ENCODE data around the gene SUSD5.
A peak's percentile ranks its signal among the peaks of the same experiment; 100 is the strongest.
"Not testable (repeated sequence)": the region's sequence is repeated elsewhere in the genome, so short reads cannot be mapped to it uniquely, and the experiment has no call there.

Gene SUSD5

DNA sequence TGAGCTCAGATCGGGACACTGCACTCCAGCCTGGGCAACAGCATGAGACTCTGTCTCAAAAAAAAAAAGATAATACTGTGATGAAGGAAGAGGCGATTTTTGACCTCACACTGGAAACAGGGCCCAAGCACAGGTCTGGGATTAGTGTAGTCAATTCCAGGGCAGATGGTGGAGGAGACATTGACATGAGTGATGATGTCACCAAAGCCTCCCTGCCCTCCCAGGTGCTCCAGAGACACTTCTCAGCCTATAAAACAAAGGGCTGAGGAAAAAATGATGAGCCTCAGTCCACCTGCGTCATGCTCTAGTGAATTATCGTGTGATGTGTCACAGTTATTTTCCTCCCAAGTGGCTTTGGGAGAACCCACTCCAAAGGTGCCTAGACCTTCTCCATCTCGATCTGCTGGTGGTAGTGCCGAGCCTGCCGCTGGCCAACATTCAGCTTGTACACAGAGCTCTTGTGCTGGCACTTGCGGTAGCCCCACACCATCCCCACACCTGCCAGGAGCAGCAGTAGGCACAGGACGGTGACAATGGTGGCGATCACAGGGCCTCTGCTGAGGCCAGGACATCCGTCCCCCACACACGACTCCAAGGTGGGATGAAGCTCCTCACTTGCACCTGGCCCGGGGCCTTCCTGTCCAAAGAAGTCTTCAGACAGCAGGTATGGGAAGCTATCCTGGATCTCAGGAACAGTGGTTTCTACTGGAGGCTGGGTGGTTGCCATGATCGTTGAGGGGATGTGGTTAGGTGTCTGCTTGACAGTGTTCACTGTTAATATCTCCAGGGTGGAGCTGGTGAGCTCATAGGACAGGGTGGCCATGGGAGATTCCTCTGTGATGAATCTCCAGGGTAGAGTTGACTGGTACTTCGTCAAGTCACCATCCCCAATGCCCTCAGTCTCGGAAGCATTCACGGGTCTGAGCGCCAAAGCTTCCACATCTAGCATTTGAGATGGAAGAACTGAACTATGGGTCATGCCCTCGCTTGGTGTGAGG is 65.9 kb downstream of the SUSD5 start:
- no peak overlapping the region for H3K27ac Mint-ChIP-seq
- H3K36me3 Mint-ChIP-seq (ENCODE audit: low read depth) = no peaks in the 10 kb centered on the region
- DNase-seq (no peak), ATAC-seq (no peak)
- no peak overlapping the region for H3K4me3 Mint-ChIP-seq
- H3K4me1 Mint-ChIP-seq = no peaks in the 10 kb centered on the region
- peaks cover 7% of the 10 kb centered on the region for H3K27me3 Mint-ChIP-seq
- H3K9me3 Mint-ChIP-seq = no peaks in the 10 kb centered on the region

DNA sequence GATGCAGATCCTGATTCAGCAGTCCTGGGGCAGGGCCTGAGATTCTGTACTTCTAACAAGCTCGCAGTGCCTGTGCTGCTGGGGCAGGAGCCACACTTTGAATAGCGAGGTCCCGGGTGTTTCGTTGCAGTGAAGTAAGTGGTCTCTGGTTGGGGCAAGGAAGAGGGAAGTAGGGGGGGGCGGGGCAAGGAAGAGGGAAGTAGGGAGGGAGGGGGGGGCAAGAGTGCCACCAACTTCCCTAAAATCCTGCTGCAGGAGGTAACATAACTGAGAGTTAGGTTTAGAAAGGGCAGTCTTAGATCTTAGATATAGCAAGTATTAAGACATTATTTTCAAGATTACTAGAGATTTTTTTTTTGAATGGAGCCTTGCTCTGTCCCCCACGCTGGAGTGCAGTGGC is 69.3 kb downstream of the SUSD5 start:
- H3K4me1 Mint-ChIP-seq = no peaks in the 10 kb centered on the region
- H3K9me3 Mint-ChIP-seq = no peaks in the 10 kb centered on the region
- H3K36me3 Mint-ChIP-seq (ENCODE audit: low read depth) = no peaks in the 10 kb centered on the region
- no peak overlapping the region for H3K4me3 Mint-ChIP-seq
- no peak overlapping the region for H3K27ac Mint-ChIP-seq
- ATAC-seq (no peak), DNase-seq (no peak)
- H3K27me3 Mint-ChIP-seq = peaks cover 7% of the 10 kb centered on the region

DNA sequence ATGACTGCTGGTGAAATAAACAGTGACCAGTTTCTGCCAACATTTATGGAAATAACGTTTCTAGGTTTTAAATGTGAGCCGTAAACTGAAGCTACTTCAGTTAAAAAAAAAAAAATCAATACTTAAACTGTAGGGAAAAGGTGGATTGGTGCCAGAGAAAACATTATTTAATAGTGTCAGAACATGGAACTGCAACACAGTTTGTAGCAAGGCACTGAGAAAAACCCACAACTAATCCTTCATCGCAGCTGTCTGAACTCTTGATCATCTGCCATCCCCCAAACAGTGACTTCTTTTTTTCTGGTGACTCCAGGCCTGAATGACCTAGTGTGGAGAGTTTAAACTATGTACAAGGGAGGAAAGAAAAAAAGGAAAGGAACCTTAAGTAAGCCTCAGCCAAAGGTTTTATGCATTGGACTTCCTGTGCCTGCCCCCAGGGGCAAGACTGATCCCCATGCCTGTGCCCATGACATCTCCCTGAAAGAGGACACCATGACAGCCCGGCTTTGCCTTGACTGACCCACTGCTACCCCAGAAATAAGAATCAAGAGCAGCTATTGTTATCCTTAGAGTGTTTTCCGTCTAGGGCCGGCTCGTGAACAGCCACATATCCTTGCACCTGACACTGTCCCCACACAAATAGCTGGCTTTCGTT is 71.7 kb downstream of the SUSD5 start:
- no peaks in the 10 kb centered on the region for H3K4me1 Mint-ChIP-seq
- no peak overlapping the region for H3K4me3 Mint-ChIP-seq
- H3K36me3 Mint-ChIP-seq (ENCODE audit: low read depth) = peaks cover 5% of the 10 kb centered on the region
- ATAC-seq = no peak
- H3K27me3 Mint-ChIP-seq = peaks cover 4% of the 10 kb centered on the region
- H3K27ac Mint-ChIP-seq = no peak overlapping the region
- H3K9me3 Mint-ChIP-seq = no peaks in the 10 kb centered on the region
- no peak for DNase-seq

DNA sequence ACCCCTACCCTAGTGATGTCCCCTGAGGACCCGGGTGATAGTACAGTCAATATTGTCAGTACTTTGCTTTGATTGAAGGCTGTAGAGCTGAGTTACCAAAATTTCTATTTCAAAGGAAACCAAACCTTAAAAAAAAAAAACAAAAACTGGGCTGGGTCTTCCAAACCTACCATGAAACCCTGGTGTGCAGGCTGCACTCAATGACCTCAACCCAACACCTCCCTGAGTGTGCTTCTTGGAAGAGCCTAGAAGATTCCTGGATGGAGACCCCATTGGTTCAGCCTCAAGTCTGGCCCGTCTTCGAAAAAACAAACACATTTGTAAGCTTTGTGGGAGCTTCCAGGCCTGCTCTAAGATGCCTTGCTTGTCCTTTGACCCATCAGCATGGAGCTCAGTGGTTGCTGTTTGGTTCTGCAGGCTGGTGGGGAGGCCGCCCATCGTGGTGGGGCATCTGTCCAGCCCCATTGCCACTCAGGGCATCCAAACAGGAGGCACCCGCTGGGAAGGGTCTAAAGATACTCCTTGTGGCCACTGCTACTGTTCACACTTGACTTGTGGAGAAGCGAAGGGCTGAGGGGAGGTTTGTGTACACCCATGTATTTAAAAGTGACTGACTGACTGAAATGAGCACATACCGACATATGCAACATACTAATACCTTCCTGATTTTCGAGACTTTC is 72.6 kb downstream of the SUSD5 start:
- Mint-ChIP-seq H3K4me3 (no peak overlapping the region), H3K4me1 (no peaks in the 10 kb centered on the region), H3K36me3 (ENCODE audit: low read depth) (peaks cover 5% of the 10 kb centered on the region), H3K9me3 (no peaks in the 10 kb centered on the region), H3K27me3 (no peaks in the 10 kb centered on the region), H3K27ac (no peak overlapping the region)
- ATAC-seq = no peak
- no peak for DNase-seq

DNA sequence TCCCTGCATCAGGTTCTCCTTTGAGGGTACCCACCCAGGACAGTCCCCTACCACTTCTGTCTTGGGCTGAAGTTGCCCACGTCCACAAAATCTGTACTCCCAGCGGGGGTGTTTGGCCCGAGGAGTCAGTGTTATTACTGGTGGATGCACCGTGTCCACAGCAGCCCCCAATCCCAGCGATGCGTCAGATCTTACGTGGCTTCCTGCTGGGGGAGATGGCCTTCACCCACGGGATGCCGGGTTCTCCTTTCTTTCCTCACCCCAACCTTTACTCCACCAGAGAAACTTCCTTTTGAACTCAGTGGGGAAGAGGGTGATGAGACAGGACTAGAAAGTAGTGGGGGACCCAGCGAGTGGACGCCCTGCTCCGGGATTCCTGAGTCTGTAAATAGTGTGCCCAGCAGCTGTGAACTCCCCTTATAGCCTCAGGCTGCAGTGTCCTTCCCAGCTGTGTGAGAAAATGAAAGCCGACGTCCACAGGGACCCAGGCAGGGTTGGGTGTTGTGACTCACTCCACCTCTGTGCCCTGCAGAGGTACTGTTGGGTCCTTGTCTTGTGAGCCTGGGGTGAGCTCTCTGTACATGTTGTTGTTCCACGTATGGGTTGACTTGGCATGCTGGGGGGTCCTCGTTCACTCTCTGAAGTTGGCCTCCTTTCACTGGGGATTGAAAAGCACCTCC is 73.2 kb downstream of the SUSD5 start:
- Mint-ChIP-seq H3K36me3 (ENCODE audit: low read depth) (peaks cover 5% of the 10 kb centered on the region), H3K4me1 (no peaks in the 10 kb centered on the region), H3K9me3 (no peaks in the 10 kb centered on the region), H3K27me3 (no peaks in the 10 kb centered on the region), H3K27ac (no peak overlapping the region), H3K4me3 (no peak overlapping the region)
- no peak for ATAC-seq
- no peak for DNase-seq

DNA sequence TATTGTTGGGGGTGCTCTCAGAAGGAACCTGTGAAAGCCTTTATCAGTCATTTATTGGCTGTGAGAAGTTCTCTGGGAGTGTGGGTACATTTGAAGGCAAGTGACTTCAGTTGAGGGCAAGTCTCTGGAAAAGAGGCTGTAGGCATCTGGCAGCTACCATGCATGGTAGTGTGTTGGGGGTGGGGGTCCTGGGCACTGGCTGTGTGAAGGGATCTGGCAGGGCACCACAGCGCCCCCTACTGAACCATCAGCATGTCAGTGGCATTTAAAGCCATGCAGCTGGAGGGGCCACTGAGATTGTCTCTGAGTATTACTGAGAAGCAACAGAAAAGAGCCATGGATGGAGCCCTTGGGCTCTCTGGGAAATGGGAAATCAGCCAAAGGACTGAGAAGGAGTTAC is 74.2 kb downstream of the SUSD5 start:
- ATAC-seq (no peak), DNase-seq (peak; percentile 36)
- Mint-ChIP-seq H3K27ac (no peak overlapping the region), H3K4me1 (no peaks in the 10 kb centered on the region), H3K27me3 (no peaks in the 10 kb centered on the region), H3K4me3 (no peak overlapping the region), H3K36me3 (ENCODE audit: low read depth) (peaks cover 5% of the 10 kb centered on the region), H3K9me3 (no peaks in the 10 kb centered on the region)

DNA sequence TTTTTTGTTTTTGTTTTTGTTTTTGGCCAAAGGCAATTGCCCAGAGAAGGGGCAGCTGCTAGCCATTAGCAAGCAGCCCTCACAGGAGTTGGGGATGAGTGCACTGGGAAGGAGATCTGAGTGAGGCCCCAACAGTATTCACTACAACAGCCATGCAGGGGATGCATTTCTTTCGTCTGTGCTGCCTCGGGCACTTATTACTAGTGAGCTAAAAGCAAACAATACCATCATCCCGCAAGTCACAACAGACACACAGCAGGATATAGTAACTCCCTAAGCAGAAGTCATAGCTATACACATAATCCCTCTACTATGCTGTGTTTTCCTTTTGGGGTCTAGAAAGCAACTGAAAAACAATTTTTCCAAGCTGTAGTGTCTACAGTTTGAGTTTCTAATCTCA is 77.6 kb downstream of the SUSD5 start:
- Mint-ChIP-seq H3K9me3 (no peaks in the 10 kb centered on the region), H3K36me3 (ENCODE audit: low read depth) (peaks cover 15% of the 10 kb centered on the region), H3K27me3 (no peaks in the 10 kb centered on the region), H3K27ac (no peak overlapping the region), H3K4me1 (no peaks in the 10 kb centered on the region), H3K4me3 (no peak overlapping the region)
- DNase-seq (no peak), ATAC-seq (no peak)

DNA sequence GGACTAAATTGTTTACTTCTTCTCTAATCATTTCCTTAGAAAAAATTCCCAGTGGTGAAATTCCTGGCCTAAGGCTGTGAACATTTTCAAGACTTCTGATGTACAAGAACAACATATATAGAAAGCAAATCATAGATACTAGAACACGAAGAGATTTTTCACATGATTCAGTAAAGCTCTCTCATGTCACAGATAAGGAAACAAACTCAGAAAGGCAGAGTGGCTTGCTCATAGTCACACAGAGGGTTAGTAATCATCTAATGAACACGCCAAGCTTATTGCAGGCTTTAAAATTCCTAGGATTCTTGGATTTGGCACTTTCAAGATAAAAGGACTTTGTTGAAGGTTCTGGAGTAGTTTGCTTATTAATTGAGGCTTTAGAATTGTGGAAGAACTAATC is 78.6 kb downstream of the SUSD5 start:
- Mint-ChIP-seq H3K36me3 (ENCODE audit: low read depth) (peaks cover 18% of the 10 kb centered on the region), H3K9me3 (no peaks in the 10 kb centered on the region), H3K4me3 (no peak overlapping the region), H3K4me1 (no peaks in the 10 kb centered on the region), H3K27ac (no peak overlapping the region), H3K27me3 (no peaks in the 10 kb centered on the region)
- ATAC-seq = no peak
- DNase-seq = no peak

DNA sequence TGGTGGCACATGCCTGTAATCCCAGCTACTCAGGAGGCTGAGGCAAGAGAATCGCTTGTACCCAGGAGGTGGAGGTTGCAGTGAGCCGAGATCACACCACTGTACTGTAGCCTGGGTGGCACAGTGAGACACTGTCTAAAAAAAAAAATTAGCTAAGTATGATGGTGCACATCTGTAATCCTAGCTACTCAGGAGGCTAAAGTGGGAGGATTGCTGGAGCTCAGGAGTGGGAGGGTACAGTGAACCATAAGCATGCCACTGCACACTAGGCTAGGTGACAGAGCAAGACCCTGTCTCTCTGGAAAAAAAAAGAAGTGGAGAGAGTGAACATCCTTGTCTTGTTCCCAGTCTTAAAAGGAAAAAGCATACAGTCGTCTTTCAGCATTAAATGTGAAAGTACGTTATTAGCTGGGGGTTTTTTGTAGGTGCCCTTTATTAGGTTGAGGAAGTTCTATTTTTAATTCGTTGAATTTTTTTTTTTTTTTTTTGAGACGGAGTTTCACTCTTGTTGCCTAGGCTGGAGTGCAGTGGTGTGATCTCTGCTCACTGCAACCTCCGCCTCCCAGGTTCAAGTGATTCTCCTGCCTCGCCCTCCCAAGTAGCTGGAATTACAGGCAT is 79.5 kb downstream of the SUSD5 start:
- not testable (repeated sequence) for H3K4me3 Mint-ChIP-seq, H3K4me1 Mint-ChIP-seq, H3K9me3 Mint-ChIP-seq, H3K27me3 Mint-ChIP-seq, DNase-seq, ATAC-seq, H3K27ac Mint-ChIP-seq
- H3K36me3 Mint-ChIP-seq (ENCODE audit: low read depth) = peaks cover 20% of the 10 kb centered on the region

DNA sequence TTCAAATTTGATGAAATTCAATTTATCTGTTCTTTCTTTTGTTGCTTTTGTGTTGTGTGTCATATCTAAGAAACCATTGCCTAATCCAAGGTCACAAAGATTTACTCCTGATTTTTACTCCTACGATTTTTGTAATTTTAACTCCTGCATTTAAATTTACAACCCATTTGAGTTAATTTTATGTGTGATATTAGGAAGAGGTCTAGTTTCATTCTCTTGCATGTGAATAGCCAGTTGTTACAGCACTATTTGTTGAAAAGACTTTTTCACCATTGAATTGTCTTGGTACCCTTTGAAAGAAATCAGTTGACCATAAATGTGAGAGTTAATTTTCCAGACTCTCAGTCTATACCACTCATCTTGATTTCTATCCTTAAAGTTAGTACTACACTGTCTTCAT is 80.9 kb downstream of the SUSD5 start:
- Mint-ChIP-seq H3K27me3 (no peaks in the 10 kb centered on the region), H3K36me3 (ENCODE audit: low read depth) (peaks cover 22% of the 10 kb centered on the region), H3K27ac (no peak overlapping the region), H3K9me3 (no peaks in the 10 kb centered on the region), H3K4me1 (peaks cover 4% of the 10 kb centered on the region), H3K4me3 (no peak overlapping the region)
- ATAC-seq (no peak), DNase-seq (no peak)

DNA sequence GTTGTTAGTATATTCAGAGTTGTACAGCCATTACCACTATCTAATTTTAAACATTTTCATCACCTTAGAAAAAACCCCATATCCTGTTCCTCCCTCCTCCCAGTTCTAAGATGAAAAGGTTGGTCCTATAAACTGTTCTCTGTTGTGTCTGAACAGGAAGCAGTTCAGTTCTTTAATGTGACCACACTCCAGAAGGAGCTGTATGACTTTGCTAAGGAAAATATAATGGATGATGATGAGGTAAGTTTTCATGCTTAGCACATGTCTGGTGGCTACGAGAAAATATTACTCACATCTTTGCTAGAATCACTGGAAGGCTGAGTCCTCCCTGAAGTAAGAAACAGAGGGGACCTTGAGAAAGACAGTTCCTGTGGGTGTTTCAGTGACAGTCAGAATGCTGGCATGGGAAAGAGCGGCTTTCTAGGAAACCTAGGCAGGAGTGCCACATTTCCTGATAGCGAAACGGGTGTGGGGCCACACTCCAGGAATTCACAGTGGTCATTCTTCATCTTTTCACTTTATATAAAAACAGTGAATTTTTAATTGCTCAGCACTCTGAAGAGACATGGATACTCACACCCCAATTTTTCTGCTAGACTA is 84.5 kb downstream of the SUSD5 start:
- peak overlapping the region; percentile 12 for H3K27ac Mint-ChIP-seq

DNA sequence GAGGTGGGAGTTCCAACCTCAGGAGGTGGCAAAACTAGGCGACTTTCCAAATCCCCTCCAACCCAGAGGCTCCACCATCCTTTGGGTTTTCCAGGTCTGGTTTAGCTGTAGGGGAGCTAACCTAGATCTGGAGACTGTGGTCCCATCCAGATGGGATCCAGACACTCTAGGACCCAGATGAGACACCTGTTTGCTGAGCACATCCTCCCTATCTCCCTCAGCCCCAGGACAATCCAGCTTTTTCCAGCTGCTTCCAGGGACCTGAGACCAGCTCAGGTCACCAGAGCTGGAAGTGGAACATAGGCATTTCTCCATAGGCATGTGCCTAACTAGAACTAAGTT is 86.6 kb downstream of the SUSD5 start:
- DNase-seq = no peak
- no peak overlapping the region for H3K4me3 Mint-ChIP-seq
- H3K9me3 Mint-ChIP-seq = no peaks in the 10 kb centered on the region
- H3K27ac Mint-ChIP-seq = no peak overlapping the region
- peaks cover 17% of the 10 kb centered on the region for H3K36me3 Mint-ChIP-seq (ENCODE audit: low read depth)
- ATAC-seq = no peak
- no peaks in the 10 kb centered on the region for H3K27me3 Mint-ChIP-seq
- peaks cover 4% of the 10 kb centered on the region for H3K4me1 Mint-ChIP-seq

More for the DNA sequence above, 84.5 kb downstream of the SUSD5 start:
- peaks cover 22% of the 10 kb centered on the region for H3K36me3 Mint-ChIP-seq (ENCODE audit: low read depth)
- DNase-seq = no peak
- peaks cover 4% of the 10 kb centered on the region for H3K4me1 Mint-ChIP-seq
- no peaks in the 10 kb centered on the region for H3K27me3 Mint-ChIP-seq
- H3K9me3 Mint-ChIP-seq = no peaks in the 10 kb centered on the region
- no peak overlapping the region for H3K4me3 Mint-ChIP-seq
- ATAC-seq = peak; percentile 74

DNA sequence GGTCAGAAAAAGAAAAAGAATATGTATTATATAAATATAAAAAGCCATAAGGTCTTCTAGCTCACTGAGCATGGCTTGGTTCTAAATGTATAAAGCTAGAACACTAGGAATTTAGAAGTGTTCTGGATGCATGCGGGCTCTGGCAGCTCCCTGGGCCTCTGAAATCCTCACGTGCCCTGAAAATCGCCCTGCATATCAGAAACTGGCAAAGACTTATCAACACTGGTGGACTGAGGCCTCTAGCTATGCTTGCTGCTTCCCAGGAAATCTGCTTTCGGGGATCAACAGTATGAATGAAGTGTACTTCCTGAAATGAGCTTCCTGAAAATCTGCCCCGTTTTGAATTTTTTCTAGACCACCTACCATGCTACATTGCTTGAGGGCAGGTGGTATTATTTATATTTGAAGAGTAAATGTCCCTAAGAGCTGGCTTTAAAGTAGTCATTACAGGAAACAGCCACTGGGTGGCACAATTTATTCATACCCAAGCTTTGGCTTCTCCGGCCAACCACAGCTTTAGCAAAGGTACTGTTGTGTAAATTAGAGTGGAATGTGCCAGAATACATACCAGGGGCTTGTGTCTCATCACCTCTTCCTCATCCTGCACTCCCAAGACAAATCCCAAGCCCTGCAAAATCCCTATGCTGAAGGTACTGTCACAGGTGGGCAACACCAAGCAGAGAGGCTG is 87.1 kb downstream of the SUSD5 start:
- Mint-ChIP-seq H3K4me3 (no peak overlapping the region), H3K36me3 (ENCODE audit: low read depth) (peaks cover 13% of the 10 kb centered on the region), H3K27ac (no peak overlapping the region), H3K9me3 (no peaks in the 10 kb centered on the region), H3K4me1 (peaks cover 6% of the 10 kb centered on the region), H3K27me3 (no peaks in the 10 kb centered on the region)
- peak; percentile 12 for DNase-seq
- peak; percentile 41 for ATAC-seq
